HL-60/S4 (cell line): Measurements from ENCODE around the gene CREB5.
"Not testable (repeated sequence)": the region's sequence is repeated elsewhere in the genome, so short reads cannot be mapped to it uniquely, and the experiment has no call there.

Experiments
- in situ Hi-C: fragments of 300-500 bp; cut with MboI; formaldehyde crosslinking; loops from 2 replicates; pipeline ENCODE4 v1.14.3; 2022; ENCODE audit warnings: low sequenced_read_pairs

The CREB5 gene

GRCh38 chr7:28411876-28412662, at the start of gene CREB5:
CREB5 (plus strand) TSS chr7:28412518; CDS start chr7:28412915, 397 bp downstream.
- in situ Hi-C loops = no loop called here

- in situ Hi-C loops = no loop called here
Measured at GRCh38 chr7:28362812-28363211, 49.5 kb upstream of the CREB5 start.

- in situ Hi-C loops = no loop called here
Measured at GRCh38 chr7:28364082-28364481, 48.2 kb upstream of the CREB5 start.

GRCh38 chr7:28369523-28369922, 42.8 kb upstream of the CREB5 start:
- in situ Hi-C loops = no loop called here

DNA sequence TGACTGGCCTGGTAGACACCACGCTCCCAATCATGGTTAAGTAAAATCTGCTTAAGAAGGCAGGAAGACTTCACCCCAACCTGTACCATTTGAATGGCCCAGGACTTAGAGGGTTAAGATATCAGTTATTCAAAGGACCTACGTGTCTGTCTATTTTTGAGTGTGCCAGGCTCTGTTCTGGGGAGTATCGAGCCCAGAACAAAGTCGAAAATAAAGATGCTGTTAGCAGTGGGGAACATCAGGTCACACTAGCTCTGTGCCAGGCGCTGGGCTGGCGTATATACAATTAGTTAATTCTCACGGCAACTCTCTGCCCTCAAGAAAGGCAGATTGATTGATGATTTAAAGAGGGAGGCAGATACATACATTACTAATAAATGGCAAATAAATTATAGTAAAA, 40.5 kb upstream of the CREB5 start:
- in situ Hi-C loops = no loop called here

GRCh38 chr7:28373990-28374389, 38.3 kb upstream of the CREB5 start:
- in situ Hi-C loops = no loop called here

DNA sequence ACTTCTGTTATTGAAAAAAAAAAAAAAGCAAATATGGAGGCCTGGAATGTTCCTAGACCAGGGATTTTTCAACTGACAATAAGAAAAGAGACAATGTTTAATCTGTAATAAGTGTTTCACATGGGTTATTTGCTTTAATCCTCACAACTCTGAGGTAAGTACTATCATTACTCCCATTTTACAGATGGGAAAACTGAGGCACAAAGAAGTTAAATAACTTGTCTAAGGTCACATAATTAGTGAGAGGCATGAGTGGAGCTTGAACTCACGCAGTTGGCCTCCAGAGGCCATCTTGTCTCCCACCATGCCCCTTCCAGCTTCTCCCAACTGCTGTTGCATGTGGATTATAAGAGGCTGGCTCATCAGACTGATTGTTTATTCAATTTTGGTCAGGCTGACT, 36.6 kb upstream of the CREB5 start:
- in situ Hi-C loops = no loop called here

GRCh38 chr7:28376634-28377033, 35.7 kb upstream of the CREB5 start:
- in situ Hi-C loops = no loop called here

DNA sequence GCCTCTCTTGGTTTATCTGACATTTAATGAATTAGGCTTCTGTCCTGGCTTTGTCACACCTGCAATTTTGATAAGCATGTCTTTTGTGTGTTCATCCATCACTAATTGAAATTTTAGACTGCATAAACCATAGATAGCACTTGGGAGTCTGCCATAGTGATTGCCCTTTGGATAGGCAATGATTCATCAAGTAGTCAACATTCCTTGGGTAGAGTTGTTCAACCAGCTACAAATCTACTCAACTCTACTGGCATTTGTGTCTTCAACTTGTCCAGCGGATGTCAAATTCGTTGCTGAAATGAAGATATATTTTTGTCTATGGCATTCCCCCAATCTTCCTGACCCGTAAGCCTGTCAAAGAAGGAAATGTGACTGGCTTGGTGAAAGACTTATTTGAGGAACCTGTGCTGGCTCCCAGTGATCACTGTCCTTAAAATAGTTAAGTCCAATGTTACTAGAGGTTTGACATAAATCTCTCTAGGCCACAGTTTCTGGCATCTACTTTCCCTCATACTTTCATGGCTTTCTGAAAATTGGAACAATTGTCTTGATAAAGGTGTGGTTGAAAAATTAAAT, 33.7 kb upstream of the CREB5 start:
- in situ Hi-C loops = no loop called here

GRCh38 chr7:28381466-28381865, 30.9 kb upstream of the CREB5 start:
- in situ Hi-C loops = no loop called here

DNA sequence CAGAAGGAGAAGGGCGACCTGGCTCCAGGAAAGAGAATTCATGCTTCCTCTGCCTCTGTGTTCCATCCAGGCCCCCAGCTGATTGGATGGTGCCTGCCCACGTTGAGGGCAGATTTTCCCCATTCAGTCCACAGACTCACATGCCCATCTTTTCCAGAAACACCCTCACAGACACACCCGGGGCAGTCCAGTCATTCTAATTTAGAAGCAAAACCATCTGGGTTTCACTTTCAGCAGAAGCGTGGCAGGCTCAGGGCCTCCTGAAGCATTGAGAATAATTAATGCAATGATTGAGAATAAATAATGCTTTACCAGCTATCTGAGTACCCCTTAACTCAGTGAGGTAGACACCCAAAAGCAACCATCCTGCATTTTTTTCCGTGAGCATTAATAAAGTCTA, 30.2 kb upstream of the CREB5 start:
- in situ Hi-C loops = no loop called here

DNA sequence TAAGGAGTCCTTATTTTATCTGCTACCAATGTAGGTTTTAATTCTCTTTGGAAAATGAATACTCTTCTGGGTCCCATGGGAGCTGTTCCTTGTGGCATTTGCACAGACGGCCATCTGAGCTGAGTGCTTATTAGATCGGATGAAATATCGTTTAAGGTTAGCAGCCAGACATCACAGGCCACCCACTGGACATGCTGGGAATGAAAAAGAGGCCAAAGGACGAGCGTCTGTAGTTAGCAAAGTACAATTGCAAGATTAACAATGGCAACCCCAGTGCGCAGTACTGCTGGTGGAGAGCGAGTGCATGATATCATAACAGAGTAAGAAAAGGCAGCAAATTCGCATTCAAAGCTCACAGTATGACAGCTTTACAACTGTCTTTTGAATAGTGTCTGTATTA, 28.3 kb upstream of the CREB5 start:
- in situ Hi-C loops = no loop called here

- in situ Hi-C loops = no loop called here
Measured at GRCh38 chr7:28389504-28390395, 22.6 kb upstream of the CREB5 start.

GRCh38 chr7:28390426-28390825, 21.9 kb upstream of the CREB5 start:
- in situ Hi-C loops = no loop called here

- in situ Hi-C loops = no loop called here
Measured at GRCh38 chr7:28392289-28392688, 20.0 kb upstream of the CREB5 start.

DNA sequence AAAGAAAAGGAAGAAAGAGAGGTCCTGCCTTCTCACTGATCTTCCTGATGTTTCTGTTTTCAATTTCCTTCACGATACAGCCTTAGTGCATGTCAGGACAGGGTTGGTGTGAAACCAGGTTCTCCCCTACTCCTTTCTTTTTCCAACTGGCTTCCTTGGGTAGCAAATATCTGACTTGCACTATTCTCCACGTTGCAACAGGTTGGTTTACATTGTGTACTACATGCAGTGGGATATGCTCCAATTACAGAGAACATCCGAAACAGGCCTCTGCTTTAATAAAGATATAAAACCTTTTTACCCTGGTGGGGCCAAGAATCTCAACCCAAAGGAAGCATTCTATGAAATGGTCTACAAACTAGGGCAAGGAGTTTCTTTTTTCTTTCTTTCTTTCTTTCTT, 16.9 kb upstream of the CREB5 start:
- in situ Hi-C loops = no loop called here

GRCh38 chr7:28395831-28396230, 16.5 kb upstream of the CREB5 start:
- in situ Hi-C loops = no loop called here

GRCh38 chr7:28397141-28397540, 15.2 kb upstream of the CREB5 start:
- in situ Hi-C loops = no loop called here

- in situ Hi-C loops = no loop called here
Measured at GRCh38 chr7:28400838-28401360, 11.4 kb upstream of the CREB5 start.

DNA sequence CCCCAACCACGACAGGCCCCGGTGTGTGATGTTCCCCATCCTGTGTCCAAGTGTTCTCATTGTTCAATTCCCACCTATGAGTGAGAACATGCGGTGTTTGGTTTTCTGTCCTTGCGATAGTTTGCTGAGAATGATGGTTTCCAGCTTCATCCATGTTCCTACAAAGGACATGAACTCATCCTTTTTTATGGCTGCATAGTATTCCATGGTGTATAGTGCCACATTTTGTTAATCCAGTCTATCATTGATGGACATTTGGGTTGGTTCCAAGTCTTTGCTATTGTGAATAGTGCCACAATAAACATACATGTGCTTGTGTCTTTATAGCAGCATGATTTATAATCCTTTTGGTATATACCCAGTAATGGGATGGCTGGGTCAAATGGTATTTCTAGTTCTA, 10.8 kb upstream of the CREB5 start:
- in situ Hi-C loops = not testable (repeated sequence)

DNA sequence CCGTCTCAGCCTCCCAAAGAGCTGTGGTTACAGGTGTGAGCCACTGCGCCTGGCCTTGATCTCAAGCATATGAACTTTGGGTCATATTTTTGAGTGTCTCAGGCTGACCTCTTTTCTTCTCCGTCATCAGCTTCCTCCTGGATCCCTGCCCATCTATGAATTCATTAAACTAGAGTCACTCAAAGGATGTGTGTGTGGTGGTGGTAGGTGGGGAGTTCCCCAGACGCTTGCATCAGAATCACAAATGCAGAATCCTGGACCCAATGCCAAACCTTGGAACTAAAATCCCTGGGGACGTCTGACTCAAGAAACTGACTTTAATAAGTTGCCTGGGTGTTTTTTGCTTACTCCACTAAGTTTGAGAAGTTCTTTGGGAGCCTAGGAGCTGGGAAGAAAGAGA, 6.7 kb upstream of the CREB5 start:
- in situ Hi-C loops = no loop called here
